DMS53 treated with DMSO at 0.1 percent for 48 hours (cell line): Measurements from ENCODE around the gene TOM1L2.
"Not testable (repeated sequence)": the region's sequence is repeated elsewhere in the genome, so short reads cannot be mapped to it uniquely, and the experiment has no call there.

Source experiments
- DNase-seq: peaks from one replicate; lab custom pipeline; 2025; ENCODE audit not compliant: unreplicated experiment; lab: John Stamatoyannopoulos, UW

The TOM1L2 gene

DNA sequence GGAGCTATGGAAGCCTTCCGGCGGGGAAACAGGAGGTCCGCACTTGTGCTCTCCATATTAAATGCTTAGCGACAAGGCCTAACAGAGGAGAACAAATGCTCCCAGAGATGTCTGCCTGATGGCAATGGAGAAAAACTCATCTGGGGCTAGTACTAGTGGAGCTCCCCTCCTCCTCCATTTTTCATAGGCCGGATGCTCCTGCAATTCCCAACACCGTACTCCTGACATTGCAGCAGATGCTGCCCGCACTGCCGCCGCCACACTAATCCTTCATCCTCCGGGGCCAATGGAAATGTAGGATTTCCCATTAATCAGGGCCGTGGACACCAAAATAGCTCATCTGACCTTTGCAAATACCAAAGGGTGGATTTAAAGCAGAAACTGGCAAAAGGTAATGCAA, 27.5 kb downstream of the TOM1L2 start:
- DNase-seq: no peak

DNA sequence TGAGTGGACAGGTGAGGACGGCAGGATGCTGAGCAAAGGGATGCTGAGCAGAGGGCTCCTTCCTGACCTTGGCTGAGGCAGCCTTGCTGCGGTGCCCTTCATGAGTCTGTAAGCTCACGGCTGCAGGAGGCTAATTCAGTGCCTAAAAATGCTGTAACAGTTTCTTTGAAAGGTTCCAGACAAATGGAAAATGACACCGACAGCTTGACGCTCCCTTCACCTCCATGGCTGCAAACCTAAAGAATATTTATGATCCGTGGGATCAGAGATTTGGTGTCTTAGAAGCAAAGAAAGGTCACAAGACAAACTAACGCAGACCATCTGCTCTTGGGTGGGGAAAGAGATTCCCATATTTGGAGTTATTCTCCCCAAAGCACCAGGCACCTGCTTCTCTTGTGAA, 28.0 kb downstream of the TOM1L2 start:
- DNase-seq: no peak

DNA sequence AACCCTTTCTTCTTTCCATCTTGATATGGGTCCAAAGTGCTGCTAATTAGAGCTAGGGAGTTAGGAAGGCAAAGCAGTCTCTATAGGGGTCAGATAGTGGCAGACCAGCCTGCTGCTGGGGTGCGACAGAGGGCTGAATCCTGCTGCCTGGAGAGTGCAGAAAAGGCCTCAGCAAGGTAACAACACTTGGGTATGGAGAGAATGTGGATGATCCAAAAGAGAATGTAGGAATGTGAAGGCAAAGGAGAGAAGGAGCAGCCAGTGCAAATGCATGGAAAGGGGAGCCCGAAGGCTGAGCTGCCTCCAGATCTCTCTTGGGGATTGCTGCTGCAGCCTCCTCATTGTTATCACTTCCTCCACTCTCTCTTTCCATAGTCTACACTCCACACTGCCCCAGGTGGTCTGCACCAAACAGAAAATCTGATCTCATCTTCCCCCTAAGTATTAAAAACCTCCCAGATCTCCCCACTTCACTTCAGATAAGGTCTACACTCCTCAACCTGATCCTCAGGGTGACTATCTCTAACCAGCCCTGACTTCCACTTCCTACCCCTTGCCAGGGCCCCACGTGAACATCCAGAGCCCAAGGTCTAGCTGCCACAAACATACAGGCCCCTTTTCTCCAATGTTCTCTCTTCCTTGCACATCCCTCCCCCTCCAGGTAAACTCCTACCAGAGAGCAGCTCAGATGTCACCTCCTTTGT, 28.8 kb downstream of the TOM1L2 start:
- DNase-seq: no peak

DNA sequence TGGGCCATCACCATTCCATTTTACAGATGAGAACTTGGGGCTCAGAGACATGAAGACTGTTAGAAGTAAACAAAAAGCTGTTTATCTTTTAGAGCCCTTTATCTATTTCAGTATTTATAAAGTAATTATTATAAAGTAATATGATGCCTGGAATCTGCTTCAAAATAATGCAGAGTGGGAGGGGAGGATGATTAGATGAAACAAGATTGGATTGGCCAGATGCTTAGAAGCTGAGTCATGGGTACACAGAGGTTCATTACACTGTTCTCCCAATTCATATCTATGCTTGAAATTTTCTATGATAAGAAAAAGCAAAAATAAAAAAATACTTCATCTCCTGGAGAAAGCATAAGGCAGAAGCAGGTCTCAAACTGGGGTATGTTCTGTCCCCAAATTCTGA, 29.4 kb downstream of the TOM1L2 start:
- no peak for DNase-seq

DNA sequence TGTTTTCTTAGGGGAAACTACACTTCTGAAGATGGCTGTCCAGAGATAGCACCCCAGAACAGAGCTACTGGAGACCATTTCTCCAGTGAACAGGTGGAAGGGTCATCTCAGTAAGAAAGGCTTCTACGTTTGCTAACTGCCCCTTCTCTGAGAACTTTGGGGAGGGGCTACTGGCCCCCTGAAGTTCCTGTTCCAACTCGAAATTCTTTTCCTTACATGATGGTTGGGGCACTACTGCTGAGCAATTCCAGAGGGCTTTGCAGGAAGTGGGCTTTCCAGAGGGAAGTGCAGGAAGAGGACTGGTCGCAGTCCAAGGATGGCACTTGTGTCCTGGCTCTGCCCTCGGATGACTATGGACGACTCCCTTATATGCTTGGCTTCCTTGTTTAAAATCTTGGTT, 31.2 kb downstream of the TOM1L2 start:
- no peak for DNase-seq

DNA sequence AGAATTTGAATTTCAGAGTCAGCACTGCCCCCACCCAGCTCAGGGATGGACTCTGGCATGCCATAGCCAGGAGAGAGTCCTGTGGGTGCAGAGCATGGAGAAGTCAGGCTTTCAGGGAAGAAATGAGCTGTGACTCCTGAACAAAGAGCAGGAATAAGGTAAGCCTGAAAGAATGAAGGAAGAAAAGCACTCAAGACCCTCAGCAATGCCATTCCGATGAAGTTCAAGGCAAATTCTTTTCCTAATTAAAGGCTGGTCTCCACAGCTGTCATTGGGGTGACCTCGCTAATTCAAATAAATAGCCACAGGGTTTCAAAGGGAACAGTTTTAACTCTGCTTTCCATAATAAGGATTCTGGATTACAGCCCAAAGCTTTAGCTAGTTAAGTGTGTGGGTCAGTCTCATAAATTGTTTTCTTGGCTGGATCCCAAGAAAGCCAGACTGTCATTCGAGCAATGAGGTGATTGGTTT, 31.7 kb downstream of the TOM1L2 start:
- no peak for DNase-seq

DNA sequence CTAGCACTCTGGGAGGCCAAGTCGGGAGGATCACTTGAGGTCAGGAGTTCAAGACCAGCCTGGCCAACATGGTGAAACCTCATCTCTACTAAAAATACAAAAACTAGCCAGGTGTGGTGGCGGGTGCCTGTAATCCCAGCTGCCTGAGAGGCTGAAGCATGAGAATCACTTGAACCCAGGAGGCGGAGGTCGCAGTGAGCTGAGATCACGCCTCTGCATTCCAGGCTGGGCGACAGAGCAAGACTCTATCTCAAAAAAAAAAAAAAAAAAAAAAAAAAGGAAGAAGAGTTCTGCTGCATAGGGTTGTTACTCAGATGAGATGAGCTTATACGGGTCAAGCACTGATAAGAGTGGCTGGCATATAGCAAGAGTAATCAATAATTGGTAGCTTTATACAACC, 32.3 kb downstream of the TOM1L2 start:
- not testable (repeated sequence) for DNase-seq

DNA sequence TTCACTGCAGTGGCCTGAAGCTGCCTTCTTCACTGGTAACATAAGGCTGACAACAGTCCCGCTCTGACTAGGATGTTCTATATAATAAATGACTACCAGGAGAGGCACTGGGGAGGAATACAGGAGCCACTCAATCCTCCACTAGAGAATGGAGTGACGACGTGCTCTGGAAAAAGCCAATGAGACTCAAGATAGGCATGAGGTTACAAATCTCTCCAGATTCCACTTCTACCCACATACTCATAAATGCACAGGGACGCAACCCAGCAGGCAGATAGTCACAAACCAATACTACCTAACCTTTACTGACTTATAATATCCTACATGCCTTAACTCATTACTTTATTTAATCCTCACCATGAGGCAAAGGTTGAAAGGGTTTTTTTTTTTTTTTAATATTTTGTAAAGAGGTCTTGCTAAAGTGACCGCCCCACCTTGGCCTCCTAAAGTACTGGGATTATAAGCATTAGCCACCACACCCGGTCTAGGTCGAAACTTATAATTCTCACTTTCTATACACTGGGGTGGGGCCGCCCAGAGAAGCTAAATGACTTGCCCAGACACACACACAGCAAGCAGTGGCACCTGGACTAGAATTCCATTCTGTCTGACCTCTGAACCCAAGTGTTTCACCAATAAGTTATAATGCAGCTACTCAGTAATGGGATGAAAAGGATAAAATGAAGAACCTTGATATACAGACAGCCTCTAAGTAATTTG, 33.7 kb downstream of the TOM1L2 start:
- DNase-seq: no peak

DNA sequence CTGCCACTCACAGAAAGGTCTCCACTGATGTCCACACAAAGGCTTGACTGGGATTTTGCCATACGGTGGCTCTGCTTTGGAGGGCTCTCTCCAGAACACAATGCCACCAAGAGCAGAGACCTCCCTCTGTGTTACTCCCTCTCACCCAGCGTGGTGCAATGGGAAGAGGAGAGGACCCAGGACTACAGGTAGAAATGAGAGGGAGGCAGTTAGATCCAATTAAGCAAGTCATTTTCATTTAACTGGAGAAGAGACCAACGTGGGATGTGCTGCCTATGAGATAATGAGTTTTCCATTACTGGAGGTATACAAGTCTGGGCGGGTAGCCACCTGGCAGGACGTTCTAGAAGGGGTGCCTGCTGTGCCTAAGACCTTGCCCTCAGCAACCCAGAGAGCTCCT, 34.2 kb downstream of the TOM1L2 start:
- DNase-seq: no peak

DNA sequence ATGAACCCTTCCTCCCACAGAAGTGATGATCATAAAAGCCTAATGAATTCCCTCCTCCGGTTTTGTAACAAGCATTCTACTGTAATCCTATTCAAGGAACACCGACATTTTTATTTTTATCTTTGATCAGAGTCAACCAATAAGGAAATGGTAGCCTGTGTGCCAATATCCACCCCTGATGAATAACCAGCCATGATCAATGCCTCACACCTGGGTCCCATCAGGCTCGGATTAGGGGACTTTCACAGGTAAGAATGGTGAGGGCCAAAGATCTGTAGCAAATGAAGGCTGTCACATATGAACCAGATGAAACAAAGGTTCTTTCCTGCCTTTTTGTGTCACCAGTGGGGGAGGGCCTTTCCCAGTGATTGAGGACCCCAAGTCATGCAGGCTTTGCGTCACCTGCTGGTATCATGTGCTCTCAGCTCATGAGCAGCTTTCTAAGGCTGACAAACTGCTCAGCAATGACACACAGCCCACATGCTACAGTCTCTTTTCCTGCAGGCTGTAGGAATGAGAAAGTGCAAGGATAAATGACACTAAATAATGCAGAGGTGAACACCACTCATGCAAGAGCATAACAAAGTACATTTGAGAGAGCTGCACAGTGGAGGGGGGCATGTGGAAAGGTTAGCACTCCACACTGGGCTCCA, 34.9 kb downstream of the TOM1L2 start:
- no peak for DNase-seq

DNA sequence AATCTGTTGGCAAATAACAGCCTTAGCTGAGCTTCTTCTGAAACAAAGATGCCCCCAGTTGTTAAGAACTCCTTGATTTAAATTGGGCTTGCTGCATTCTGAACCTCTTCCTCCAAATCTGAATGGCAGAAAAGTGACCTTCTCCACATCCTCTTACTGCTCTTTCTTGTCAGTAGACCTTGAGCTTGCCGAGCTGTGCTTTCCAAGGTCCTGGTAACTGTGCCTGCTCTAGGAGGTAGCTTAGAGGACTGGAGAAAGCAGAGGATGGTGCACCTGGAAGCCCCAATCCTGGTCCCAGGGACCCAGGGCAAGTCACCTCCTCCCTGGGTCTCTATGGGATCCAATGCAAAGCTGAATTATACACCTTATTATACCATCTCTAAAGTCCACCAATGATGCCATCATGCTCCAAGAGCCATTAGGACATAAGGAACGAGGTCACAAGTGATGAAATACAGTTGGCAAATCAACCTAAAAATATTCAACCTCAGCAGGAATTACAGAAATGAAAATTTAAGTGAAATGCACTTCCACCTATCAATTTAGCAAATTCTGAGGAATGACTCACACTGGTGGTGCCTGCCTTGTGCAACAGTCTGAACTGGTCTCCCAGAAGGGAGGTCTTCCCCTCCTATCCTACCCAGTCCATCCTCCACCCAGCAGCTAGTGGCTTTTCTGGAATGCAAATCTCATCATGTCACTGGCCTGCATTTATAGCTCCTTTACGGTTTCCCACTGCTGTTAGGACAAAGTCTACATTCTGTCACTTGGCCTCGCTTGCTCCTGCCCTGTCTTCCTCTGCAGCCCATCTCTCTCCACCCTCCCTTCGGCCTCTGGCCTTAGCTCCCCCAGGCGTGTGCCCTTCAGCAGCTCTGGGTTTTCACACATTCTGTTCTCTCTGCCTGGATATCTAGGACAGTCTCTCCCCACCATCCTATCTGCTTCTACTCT, 36.6 kb downstream of the TOM1L2 start:
- no peak for DNase-seq

DNA sequence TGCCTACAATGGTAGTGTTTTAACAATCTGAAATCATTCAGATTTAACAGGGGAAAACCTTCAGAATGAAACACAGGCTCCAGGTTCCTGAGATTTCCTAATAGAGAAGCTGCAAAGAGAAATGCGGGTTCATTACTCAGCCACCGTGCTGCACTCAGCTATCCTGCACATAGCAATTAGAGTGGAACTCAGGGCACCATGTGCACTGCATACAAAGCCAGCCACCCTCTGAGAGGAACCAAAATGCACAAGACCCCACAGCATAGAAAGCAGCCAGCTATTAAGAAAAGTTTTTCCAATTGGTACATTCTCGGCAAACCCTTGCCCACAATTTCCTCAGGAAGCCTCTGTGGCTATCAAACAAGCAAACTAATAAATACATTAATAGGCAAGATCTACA, 37.4 kb downstream of the TOM1L2 start:
- no peak for DNase-seq

DNA sequence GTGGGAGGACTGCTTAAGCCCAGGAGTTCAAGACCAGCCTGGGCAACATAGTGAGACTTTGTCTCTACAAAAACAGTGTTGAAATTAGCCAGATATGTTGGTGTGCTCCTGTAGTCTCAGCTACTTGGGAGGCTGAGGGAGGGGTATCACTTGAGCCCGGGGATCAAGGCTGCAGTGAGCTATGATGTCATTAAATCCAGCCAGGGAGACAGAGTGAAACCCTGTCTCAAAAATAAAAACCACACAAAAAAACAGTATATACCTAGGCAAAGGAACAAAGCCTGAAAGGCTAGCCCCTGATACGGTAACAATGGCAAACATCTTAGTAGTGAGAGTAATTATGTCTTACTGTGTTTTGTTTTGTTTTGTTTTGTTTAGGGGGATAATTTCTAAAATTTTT, 38.0 kb downstream of the TOM1L2 start:
- DNase-seq: no peak

DNA sequence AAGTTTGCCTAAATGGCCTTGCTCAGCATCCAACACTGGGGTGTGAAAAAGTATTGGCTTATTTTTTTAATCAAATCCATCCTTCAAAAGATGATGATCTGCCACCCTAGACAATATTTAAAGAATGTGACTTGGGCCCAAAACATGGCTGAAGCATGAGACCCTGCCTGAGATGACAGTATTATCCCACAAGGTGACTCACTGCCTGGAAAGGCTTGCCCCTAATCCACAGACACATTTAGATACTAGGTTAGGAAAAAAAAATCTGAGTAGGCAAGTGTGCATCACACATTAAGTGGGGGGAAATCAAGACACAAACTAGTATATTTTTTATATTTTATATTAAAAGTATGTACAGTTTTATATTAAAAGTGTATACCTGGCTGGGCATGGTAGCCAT, 38.4 kb downstream of the TOM1L2 start:
- DNase-seq: no peak

DNA sequence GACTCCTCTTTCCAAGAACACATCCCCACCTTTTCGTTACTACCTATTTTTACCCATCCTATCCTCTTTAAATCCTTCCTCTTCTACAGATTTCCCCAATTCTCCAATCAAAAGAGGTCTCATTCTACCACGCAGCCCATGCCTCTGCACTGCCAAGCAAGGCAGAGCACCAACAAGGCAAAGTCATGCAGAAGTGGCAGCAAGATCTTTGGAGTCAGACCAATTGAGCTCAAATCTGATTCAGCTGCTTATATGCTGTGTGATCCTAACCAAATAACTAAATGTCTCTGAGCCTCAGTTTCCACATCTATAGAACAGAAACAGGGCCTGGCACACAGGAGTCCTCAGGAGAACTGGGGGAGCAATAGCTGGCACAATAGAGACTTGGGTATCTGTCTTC, 41.0 kb downstream of the TOM1L2 start:
- no peak for DNase-seq

DNA sequence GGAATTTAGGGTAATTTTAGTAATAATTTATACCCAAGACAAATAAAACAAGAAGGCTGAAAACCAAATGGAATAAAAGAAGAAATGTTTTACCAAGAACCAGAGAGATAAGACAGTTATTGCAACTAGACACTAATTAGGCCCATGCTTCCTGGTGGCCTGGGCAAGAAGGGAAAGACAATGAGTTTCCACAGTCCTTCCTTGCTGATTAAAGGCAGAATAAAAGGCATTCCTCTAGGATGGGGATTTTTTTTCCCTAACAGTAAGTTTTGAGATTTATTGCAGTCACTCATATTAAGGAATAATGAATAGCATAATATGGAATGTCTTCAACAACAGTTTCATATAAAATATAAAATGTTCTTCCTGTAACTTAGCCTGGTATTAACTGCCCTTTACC, 41.5 kb downstream of the TOM1L2 start:
- no peak for DNase-seq

DNA sequence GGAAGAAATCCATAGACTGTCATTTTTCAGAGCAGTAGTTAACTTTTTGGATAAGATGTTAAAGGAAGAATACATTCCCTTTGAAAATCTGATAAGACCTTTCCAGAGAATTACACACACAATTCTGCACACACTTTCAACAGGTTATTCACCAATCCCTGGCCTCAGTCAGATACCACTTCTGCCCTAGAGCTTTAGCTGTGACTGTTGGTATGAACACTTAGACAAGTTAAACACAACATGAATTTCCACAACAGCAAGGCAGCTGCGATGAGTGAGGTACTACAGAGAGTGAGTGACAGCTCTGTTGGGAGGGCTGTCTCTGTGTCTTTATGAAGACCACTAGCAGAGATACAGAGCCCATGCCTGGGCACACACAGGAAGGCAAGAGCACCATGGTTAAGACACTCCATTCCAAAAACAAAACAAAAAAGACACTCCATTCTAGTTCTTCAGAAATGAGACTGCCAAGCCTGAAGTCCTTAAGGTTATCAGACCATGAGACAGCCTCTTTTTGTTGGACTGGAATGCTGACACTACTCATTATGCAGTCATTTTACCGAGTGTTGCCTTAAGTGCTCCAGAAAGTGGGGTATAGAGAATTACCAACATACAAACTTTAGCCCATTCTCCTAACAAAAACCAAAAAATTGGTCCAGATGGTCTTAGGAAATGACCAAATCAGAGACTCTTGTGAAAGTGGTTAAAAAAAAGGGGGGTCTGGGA, 42.4 kb downstream of the TOM1L2 start:
- DNase-seq: no peak

DNA sequence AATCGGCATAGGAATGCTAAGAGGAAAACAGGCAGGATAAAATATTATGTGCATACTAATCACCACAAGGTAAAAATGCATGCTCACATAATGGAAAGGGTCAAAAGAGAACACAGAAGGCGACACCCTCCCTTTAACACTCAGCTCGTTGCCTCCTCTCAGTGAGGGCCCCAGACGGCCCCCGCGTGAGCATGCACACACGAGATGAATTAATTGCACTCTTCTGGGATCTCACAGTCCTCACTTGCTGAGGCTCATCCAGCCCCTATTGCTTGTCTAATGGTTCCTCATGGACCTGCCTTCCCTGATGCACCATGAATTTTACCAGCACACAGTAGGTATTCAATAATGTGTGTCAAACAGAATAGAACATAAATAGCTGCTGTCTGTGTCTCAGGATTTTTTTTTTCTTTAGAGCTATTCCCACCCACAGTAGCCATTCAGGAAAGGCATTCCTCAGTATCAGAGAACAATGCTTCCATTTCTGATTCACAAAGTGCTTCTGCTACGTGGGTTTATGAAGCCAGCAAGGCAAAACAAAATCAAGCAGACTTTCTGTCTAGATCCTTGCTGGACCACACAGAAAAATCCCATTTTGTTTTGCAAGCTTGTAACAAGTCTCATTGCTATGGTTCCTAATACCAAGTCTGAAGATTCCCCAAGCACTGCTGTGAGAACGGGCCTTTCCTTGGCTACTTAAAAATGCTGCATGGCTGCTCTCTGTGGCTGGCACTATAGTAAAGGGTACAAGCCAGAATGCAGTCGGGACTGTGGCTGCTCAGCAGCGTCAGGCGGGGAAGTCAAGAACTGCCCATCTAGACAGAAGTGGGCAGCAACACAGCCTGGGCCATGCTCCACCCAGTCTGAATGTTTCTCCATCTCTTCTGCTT, 43.6 kb downstream of the TOM1L2 start:
- DNase-seq: no peak

DNA sequence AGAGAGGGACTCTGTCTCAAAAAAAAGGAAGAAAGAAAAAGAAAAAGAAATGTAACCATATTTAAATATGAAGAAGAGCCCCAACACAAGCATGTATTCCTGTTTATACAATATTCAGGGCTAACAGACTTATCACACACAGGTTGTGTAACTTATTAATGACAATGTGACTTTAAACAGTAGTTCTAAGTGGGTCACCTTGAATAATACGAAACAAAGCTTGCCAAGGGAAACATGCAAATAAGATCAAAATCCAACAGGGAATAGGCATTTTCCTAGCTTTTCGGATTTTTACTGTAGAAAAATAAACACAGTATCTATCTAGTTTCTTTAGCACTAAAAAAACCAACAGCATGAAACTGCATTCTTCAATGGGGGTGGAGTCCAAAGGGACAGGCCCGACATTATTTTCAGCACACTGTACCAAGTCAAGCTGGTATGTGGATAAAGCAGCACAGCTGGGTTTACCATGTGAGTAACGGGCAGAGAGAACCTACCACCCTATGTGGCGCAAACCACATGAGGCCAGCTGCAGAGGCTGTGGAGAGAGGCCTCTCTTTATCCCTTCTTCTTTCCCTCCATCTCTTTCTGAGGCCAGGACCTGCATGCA, 45.3 kb downstream of the TOM1L2 start:
- DNase-seq: no peak
